A549 (cell line): ENCODE results near the gene ARID5A.

Experiments
- BHLHE40 ChIP-seq: IDR thresholded peaks from 2 replicates; pipeline ENCODE4 v1.6.1; 2012; ENCODE audit warnings: low read depth, low read length, inconsistent platforms
- HOXA7 ChIP-seq: fragments of 250-450 bp; sonication (Bioruptor Pico); IDR thresholded peaks from 2 replicates; pipeline ENCODE4 v1.5.0; 2020; ENCODE audit warnings: mild to moderate bottlenecking, moderate library complexity
- MAFK ChIP-seq: fragments of 450-650 bp; IDR thresholded peaks from 2 replicates; pipeline ENCODE4 v1.6.1; 2014; ENCODE audit not compliant: partially characterized antibody
- MYC ChIP-seq: IDR thresholded peaks from 2 replicates; pipeline ENCODE4 v1.6.1; 2012; ENCODE audit warnings: mild to moderate bottlenecking, inconsistent platforms, low read length, improper control_type of control experiment, borderline replicate concordance
- POLR2A ChIP-seq: IDR thresholded peaks from 2 replicates; pipeline ENCODE4 v1.6.1; 2012; ENCODE audit warnings: mild to moderate bottlenecking, low read length
- RAD21 ChIP-seq, 2 experiments: fragments of >200 bp in 1 of 2; sonication (Bioruptor Twin) in 1 of 2; formaldehyde crosslinking in 1 of 2; IDR thresholded peaks in 1 of 2; conservative IDR thresholded peaks in 1 of 2; 2 replicates in 1 of 2; 3 replicates in 1 of 2; pipeline ENCODE4 v1.6.1; 2012 to 2018; ENCODE audit warnings: inconsistent platforms in 1 of 2
- RFX5 ChIP-seq: fragments of 450-650 bp; IDR thresholded peaks from 2 replicates; pipeline ENCODE4 v1.7.1; 2014; ENCODE audit warnings: antibody characterized with exemption, mild to moderate bottlenecking, moderate library complexity
- RNF2 ChIP-seq: fragments of 200-600 bp; sonication (generic); IDR thresholded peaks from 2 replicates; pipeline ENCODE4 v1.6.1; 2016; ENCODE audit warnings: low read depth, mild to moderate bottlenecking, antibody characterized with exemption, moderate library complexity, borderline replicate concordance
- ZFP36 ChIP-seq: fragments of 450-650 bp; IDR thresholded peaks from 2 replicates; pipeline ENCODE4 v1.6.1; 2014; ENCODE audit warnings: borderline replicate concordance; ENCODE audit not compliant: partially characterized antibody
- TF ChIP-seq, protein P1 (sequence below): fragments of >200 bp; sonication (Bioruptor Twin); formaldehyde crosslinking; IDR thresholded peaks from 3 replicates; pipeline ENCODE4 v1.5.1; 2016
- TF ChIP-seq, protein P2 (sequence below): fragments of 450-650 bp; IDR thresholded peaks from 2 replicates; pipeline ENCODE4 v1.6.1; 2014; ENCODE audit warnings: antibody characterized with exemption
- TF ChIP-seq, protein P3 (sequence below): fragments of 150-350 bp; IDR thresholded peaks from 2 replicates; pipeline ENCODE4 v1.6.1; 2014; ENCODE audit warnings: low read depth, mild to moderate bottlenecking, low read length

DNA sequence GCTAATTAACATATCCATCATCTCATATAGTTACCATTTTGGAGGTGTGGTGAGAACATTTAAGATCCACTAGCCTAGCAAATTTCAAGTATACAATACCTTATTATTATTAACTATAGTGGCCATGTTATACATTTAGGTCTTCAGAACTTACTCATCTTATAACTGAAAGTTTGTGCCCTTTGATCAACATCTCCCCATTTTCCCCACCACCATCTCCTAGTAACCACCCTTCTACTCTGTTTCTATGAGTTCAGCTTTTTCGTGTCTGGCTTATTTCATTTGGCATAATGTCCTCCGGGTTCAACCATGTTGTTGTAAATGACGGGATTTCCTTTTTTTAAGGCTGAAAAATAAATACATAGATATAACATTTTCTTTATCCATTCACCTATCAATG, 47.3 kb upstream of the ARID5A start:
- TF ChIP-seq RFX5 (no peak), POLR2A (no peak), RNF2 (no peak), MAFK (no peak), HOXA7 (CRISPR knock-in tag) (no peak), BHLHE40 (no peak), ZFP36 (no peak), RAD21 (conservative IDR thresholded peaks at IDR 0.05 in 1 of 2, IDR thresholded peaks at IDR 0.05 in 1 of 2) (no peak), MYC (no peak)
- TF ChIP-seq, protein P1, sequence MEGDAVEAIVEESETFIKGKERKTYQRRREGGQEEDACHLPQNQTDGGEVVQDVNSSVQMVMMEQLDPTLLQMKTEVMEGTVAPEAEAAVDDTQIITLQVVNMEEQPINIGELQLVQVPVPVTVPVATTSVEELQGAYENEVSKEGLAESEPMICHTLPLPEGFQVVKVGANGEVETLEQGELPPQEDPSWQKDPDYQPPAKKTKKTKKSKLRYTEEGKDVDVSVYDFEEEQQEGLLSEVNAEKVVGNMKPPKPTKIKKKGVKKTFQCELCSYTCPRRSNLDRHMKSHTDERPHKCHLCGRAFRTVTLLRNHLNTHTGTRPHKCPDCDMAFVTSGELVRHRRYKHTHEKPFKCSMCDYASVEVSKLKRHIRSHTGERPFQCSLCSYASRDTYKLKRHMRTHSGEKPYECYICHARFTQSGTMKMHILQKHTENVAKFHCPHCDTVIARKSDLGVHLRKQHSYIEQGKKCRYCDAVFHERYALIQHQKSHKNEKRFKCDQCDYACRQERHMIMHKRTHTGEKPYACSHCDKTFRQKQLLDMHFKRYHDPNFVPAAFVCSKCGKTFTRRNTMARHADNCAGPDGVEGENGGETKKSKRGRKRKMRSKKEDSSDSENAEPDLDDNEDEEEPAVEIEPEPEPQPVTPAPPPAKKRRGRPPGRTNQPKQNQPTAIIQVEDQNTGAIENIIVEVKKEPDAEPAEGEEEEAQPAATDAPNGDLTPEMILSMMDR = no peak
- TF ChIP-seq, protein P2, sequence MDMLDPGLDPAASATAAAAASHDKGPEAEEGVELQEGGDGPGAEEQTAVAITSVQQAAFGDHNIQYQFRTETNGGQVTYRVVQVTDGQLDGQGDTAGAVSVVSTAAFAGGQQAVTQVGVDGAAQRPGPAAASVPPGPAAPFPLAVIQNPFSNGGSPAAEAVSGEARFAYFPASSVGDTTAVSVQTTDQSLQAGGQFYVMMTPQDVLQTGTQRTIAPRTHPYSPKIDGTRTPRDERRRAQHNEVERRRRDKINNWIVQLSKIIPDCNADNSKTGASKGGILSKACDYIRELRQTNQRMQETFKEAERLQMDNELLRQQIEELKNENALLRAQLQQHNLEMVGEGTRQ = no peak
- TF ChIP-seq, protein P3, sequence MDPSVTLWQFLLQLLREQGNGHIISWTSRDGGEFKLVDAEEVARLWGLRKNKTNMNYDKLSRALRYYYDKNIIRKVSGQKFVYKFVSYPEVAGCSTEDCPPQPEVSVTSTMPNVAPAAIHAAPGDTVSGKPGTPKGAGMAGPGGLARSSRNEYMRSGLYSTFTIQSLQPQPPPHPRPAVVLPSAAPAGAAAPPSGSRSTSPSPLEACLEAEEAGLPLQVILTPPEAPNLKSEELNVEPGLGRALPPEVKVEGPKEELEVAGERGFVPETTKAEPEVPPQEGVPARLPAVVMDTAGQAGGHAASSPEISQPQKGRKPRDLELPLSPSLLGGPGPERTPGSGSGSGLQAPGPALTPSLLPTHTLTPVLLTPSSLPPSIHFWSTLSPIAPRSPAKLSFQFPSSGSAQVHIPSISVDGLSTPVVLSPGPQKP = no peak
